ENCODE results near the gene XKRX.

Gene XKRX

DNA sequence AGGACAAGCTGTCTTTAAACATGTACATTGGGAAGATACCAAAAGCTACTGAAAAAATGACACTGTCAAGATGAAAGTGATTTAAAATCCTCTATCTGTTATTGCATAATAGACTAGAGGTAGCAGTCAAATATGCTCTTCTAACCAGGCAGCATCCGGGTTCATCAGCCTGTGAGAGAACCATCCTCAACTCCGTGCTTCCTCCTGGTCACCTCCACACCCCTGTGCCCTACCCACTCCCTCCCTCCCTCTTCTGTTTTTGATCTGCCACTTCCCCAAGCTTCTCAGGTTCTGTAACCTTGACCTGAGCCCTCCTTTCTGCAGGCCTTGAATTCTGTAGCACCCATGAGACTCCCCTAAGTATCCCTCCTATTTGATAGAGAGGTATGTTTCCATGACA, 60.4 kb downstream of the XKRX start:
- H3K27ac Mint-ChIP-seq = no peak overlapping the region
- H3K36me3 Mint-ChIP-seq (ENCODE audit: low read depth) = no peaks in the 10 kb centered on the region
- H3K4me3 Mint-ChIP-seq = no peak overlapping the region
- peaks cover 9% of the 10 kb centered on the region for H3K4me1 Mint-ChIP-seq
- DNase-seq = no peak
- peaks cover 7% of the 10 kb centered on the region for H3K27me3 Mint-ChIP-seq (ENCODE audit: low read depth, poor library complexity)
- TF ChIP-seq, protein P1, sequence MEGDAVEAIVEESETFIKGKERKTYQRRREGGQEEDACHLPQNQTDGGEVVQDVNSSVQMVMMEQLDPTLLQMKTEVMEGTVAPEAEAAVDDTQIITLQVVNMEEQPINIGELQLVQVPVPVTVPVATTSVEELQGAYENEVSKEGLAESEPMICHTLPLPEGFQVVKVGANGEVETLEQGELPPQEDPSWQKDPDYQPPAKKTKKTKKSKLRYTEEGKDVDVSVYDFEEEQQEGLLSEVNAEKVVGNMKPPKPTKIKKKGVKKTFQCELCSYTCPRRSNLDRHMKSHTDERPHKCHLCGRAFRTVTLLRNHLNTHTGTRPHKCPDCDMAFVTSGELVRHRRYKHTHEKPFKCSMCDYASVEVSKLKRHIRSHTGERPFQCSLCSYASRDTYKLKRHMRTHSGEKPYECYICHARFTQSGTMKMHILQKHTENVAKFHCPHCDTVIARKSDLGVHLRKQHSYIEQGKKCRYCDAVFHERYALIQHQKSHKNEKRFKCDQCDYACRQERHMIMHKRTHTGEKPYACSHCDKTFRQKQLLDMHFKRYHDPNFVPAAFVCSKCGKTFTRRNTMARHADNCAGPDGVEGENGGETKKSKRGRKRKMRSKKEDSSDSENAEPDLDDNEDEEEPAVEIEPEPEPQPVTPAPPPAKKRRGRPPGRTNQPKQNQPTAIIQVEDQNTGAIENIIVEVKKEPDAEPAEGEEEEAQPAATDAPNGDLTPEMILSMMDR (IDR thresholded peaks at IDR 0.05) = no peak
- peaks cover 46% of the 10 kb centered on the region for H3K9me3 Mint-ChIP-seq

DNA sequence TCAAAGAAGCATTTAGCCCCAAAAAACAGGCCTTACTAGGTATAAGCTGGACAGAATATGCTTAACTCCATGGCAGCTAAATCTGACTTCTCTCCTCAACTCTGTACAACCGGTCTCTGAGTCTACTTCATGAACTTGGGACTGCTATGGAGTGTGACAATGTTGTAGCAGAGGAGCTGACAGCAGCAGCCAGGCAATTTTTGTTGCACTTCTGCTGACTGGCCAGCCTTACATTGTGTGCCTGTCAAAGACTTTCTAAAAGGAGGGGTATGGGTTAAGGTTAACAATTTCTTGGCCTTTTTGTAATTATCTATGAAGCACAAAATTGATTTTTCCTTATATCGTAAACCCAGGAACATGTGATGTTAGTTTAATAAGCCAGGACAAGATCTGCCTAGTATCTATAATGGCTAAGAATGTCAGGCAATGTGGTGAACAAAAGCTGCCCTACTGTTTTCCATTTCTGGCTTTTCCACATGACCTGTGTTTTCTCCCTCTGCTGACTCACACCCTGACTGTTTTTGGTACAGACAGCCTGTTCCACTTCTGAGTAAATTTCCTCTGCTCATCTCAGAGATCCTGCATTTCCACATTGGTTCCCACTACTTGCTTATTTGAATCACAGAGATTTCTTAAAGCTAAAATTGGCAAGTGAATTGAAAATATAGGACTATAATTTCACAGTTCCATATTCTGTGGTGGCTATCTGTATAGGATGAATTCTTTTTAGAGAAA, 63.9 kb downstream of the XKRX start:
- H3K9me3 Mint-ChIP-seq = peaks cover 53% of the 10 kb centered on the region
- H3K27me3 Mint-ChIP-seq (ENCODE audit: low read depth, poor library complexity) = peaks cover 7% of the 10 kb centered on the region
- TF ChIP-seq, protein P1 (IDR thresholded peaks at IDR 0.05) = no peak
- H3K4me1 Mint-ChIP-seq = peaks cover 4% of the 10 kb centered on the region
- DNase-seq = no peak
- H3K36me3 Mint-ChIP-seq (ENCODE audit: low read depth) = no peaks in the 10 kb centered on the region
- H3K4me3 Mint-ChIP-seq = no peak overlapping the region
- no peak overlapping the region for H3K27ac Mint-ChIP-seq
